ENCODE measurements around the gene IL18R1. TPM values are rescaled to one million over a fixed set of nuclear protein-coding genes. Genes with fewer than 3 reads are reported as not detected.

IL18R1 gene
- polyA plus RNA-seq, 1 donor (not counting 4 experiments of a cell fraction or from before 2014, with no cell fraction given), result 1.7 TPM

GRCh38 chr2:102425441-102426132 lies 70.0 kb downstream of the IL18R1 start:
- Histone ChIP-seq H3K9me1 (ENCODE audit: control insufficient read depth, extremely low read depth, insufficient read depth, low read length) (no peaks in the 10 kb centered on the region), H3K9me3 (ENCODE audit: control insufficient read depth, low read depth, low read length) (no peaks in the 10 kb centered on the region), H3K4me3 (ENCODE audit: control insufficient read depth in 2 of 3, extremely low read depth in 1 of 3, insufficient read depth in 2 of 3, low read depth in 1 of 3, low read length in 3 of 3) (no peak overlapping the region), H3K9ac (ENCODE audit: control insufficient read depth, extremely low read depth, insufficient read depth, low read length) (no peak overlapping the region), H3K36me3 (ENCODE audit: control insufficient read depth in 2 of 2, extremely low read depth in 1 of 2, insufficient read depth in 2 of 2, low read length in 2 of 2) (no peaks in the 10 kb centered on the region), H2AFZ (ENCODE audit: control insufficient read depth, low read length) (no peak overlapping the region), H3K27ac (ENCODE audit: control insufficient read depth, insufficient read depth, low read length) (no peak overlapping the region), H3K4me2 (ENCODE audit: control insufficient read depth, extremely low read depth, insufficient read depth, low read depth, low read length) (no peak overlapping the region), H4K20me1 (ENCODE audit: control insufficient read depth, extremely low read depth, insufficient read depth, low read length) (no peaks in the 10 kb centered on the region), H3K27me3 (ENCODE audit: control insufficient read depth, extremely low read depth, insufficient read depth, low read length) (peaks cover 9% of the 10 kb centered on the region), H3K79me2 (ENCODE audit: control insufficient read depth, insufficient read depth, low read length) (no peaks in the 10 kb centered on the region), H3K4me1 (ENCODE audit: control insufficient read depth, extremely low read depth, insufficient read depth, low read length) (no peaks in the 10 kb centered on the region)
- TF ChIP-seq CTCF (optimal IDR thresholded peaks at IDR 0.05 in 1 of 3, IDR thresholded peaks at IDR 0.05 in 1 of 3, conservative IDR thresholded peaks at IDR 0.05 in 1 of 3; ENCODE audit: extremely low read depth in 1 of 3, insufficient read depth in 2 of 3, low read length in 3 of 3) (no peak), EZH2 (IDR thresholded peaks at IDR 0.05; ENCODE audit: low read length) (no peak)
- dilution Hi-C loops (cut with MboI; ENCODE audit: extremely low pct_ligation_motif_present, low sequenced_read_pairs), result no loop called here
- no peak for DNase-seq (ENCODE audit: low read depth, low spot score)
- no peak for FAIRE-seq

GRCh38 chr2:102427249-102427648 lies 71.7 kb downstream of the IL18R1 start:
- Histone ChIP-seq H3K4me3 (ENCODE audit: control insufficient read depth in 2 of 3, extremely low read depth in 1 of 3, insufficient read depth in 2 of 3, low read depth in 1 of 3, low read length in 3 of 3) (no peak overlapping the region), H3K27me3 (ENCODE audit: control insufficient read depth, extremely low read depth, insufficient read depth, low read length) (peaks cover 4% of the 10 kb centered on the region), H3K4me1 (ENCODE audit: control insufficient read depth, extremely low read depth, insufficient read depth, low read length) (no peaks in the 10 kb centered on the region), H3K9me3 (ENCODE audit: control insufficient read depth, low read depth, low read length) (no peaks in the 10 kb centered on the region), H3K36me3 (ENCODE audit: control insufficient read depth in 2 of 2, extremely low read depth in 1 of 2, insufficient read depth in 2 of 2, low read length in 2 of 2) (no peaks in the 10 kb centered on the region), H4K20me1 (ENCODE audit: control insufficient read depth, extremely low read depth, insufficient read depth, low read length) (no peaks in the 10 kb centered on the region), H3K27ac (ENCODE audit: control insufficient read depth, insufficient read depth, low read length) (no peak overlapping the region), H3K79me2 (ENCODE audit: control insufficient read depth, insufficient read depth, low read length) (no peaks in the 10 kb centered on the region), H3K4me2 (ENCODE audit: control insufficient read depth, extremely low read depth, insufficient read depth, low read depth, low read length) (no peak overlapping the region), H3K9me1 (ENCODE audit: control insufficient read depth, extremely low read depth, insufficient read depth, low read length) (no peaks in the 10 kb centered on the region), H2AFZ (ENCODE audit: control insufficient read depth, low read length) (no peak overlapping the region), H3K9ac (ENCODE audit: control insufficient read depth, extremely low read depth, insufficient read depth, low read length) (no peak overlapping the region)
- FAIRE-seq, result no peak
- TF ChIP-seq CTCF (optimal IDR thresholded peaks at IDR 0.05 in 1 of 3, IDR thresholded peaks at IDR 0.05 in 1 of 3, conservative IDR thresholded peaks at IDR 0.05 in 1 of 3; ENCODE audit: extremely low read depth in 1 of 3, insufficient read depth in 2 of 3, low read length in 3 of 3) (no peak), EZH2 (IDR thresholded peaks at IDR 0.05; ENCODE audit: low read length) (no peak)
- dilution Hi-C loops (cut with MboI; ENCODE audit: extremely low pct_ligation_motif_present, low sequenced_read_pairs), result no loop called here
- no peak for DNase-seq (ENCODE audit: low read depth, low spot score)
